Endothelial cell of umbilical vein (primary cell): Measurements from ENCODE around the gene ADARB2. TPM values are rescaled to one million over a fixed set of nuclear protein-coding genes. Genes with fewer than 3 reads are reported as not detected.

Source experiments
- BruUV-seq: library from RNA; stranded (reverse); fragments of 400-500 nt; replicated peaks from 2 replicates; lab custom pipeline; 2021; lab: Mats Ljungman, UMichigan
- CTCF ChIA-PET: fragments of 300-600, 350-600 bp; sonication (Branson Sonifier 250); formaldehyde crosslinking; loops from one replicate; lab custom pipeline; 2021; ENCODE audit warnings: antibody characterized with exemption, inconsistent platforms; lab: Charles Lee
- POLR2A ChIA-PET: fragments of 300-600, 350-600 bp; sonication (Branson Sonifier 250); formaldehyde crosslinking; loops from one replicate; lab custom pipeline; 2021; ENCODE audit warnings: antibody characterized with exemption, inconsistent platforms; lab: Charles Lee
- DNase-seq: peaks from one replicate; pipeline ENCODE4 v3.0.0-alpha.2; 2011; ENCODE audit warnings: low read depth, low spot score
- FAIRE-seq: peaks from 2 replicates; lab custom pipeline; 2011; peaks lifted over from hg19 to GRCh38; lab: Jason Lieb, UNC
- H2AFZ ChIP-seq: 2 replicates; pipeline ENCODE4 v1.6.0; 2012; ENCODE audit warnings: low read depth, low read length, control low read depth, inconsistent platforms
- H3K27ac ChIP-seq: 2 replicates; pipeline ENCODE4 v1.5.1; 2011; ENCODE audit warnings: low read depth, mild to moderate bottlenecking, control low read depth, low read length, moderate library complexity; ENCODE audit not compliant: insufficient read depth
- H3K27me3 ChIP-seq, 2 experiments: 2 replicates each; pipeline versions ENCODE4 v1.6.0 to v1.6.1; 2011; ENCODE audit warnings: low read length in 2 of 2, mixed read lengths in 1 of 2; ENCODE audit not compliant: control insufficient read depth in 2 of 2, insufficient read depth in 2 of 2
- H3K36me3 ChIP-seq, 2 experiments: 2 replicates in 1 of 2; 3 replicates in 1 of 2; pipeline ENCODE4 v1.5.1; 2011; ENCODE audit warnings: low read length in 2 of 2, mild to moderate bottlenecking in 1 of 2, moderate library complexity in 1 of 2; ENCODE audit not compliant: control insufficient read depth in 2 of 2, insufficient read depth in 2 of 2; ENCODE audit errors: extremely low read depth in 1 of 2
- H3K4me1 ChIP-seq: 3 replicates; pipeline ENCODE4 v1.5.1; 2011; ENCODE audit warnings: mild to moderate bottlenecking, low read length; ENCODE audit not compliant: control insufficient read depth, insufficient read depth; ENCODE audit errors: extremely low read depth
- H3K4me2 ChIP-seq: 2 replicates; pipeline ENCODE4 v1.6.1; 2011; ENCODE audit warnings: low read length, control low read depth, mixed read lengths; ENCODE audit not compliant: insufficient read depth
- H3K4me3 ChIP-seq, 3 experiments: fragments of 200-600 bp in 1 of 3; sonication (generic), shearing (Covaris generic) in 1 of 3; replicated peaks in 1 of 3; 2 replicates each; pipeline ENCODE4 v1.5.1; 2011 to 2016; ENCODE audit warnings: control low read depth in 3 of 3, low read length in 3 of 3, mild to moderate bottlenecking in 2 of 3, inconsistent platforms in 1 of 3, low read depth in 1 of 3, moderate library complexity in 1 of 3; ENCODE audit not compliant: insufficient read depth in 1 of 3
- H3K79me2 ChIP-seq: 2 replicates; pipeline ENCODE4 v1.6.0; 2012; ENCODE audit warnings: low read length, inconsistent platforms; ENCODE audit not compliant: control insufficient read depth, insufficient read depth
- H3K9ac ChIP-seq: replicated peaks from 2 replicates; pipeline ENCODE3; 2011; ENCODE audit warnings: low read length, control low read depth; ENCODE audit not compliant: insufficient read depth; ENCODE audit errors: extremely low read depth
- H3K9me1 ChIP-seq: replicated peaks from 3 replicates; pipeline ENCODE4 v1.6.0; 2011; ENCODE audit warnings: mild to moderate bottlenecking, low read length; ENCODE audit not compliant: control insufficient read depth, insufficient read depth; ENCODE audit errors: extremely low read depth
- H3K9me3 ChIP-seq: replicated peaks from 2 replicates; pipeline ENCODE4 v1.5.1; 2012; ENCODE audit warnings: low read length, inconsistent platforms; ENCODE audit not compliant: control insufficient read depth, insufficient read depth
- H4K20me1 ChIP-seq: replicated peaks from 2 replicates; pipeline ENCODE3; 2011; ENCODE audit warnings: mild to moderate bottlenecking, low read length; ENCODE audit not compliant: control insufficient read depth, insufficient read depth; ENCODE audit errors: extremely low read depth
- EZH2 ChIP-seq: IDR thresholded peaks from 2 replicates; pipeline ENCODE4 v1.6.1; 2012; ENCODE audit warnings: borderline replicate concordance, low read depth, mild to moderate bottlenecking, moderate library complexity, low read length, inconsistent platforms; ENCODE audit not compliant: severe bottlenecking
- FOS ChIP-seq: IDR thresholded peaks from 2 replicates; pipeline ENCODE4 v1.6.1; 2011; ENCODE audit warnings: mild to moderate bottlenecking, low read length, moderate library complexity, borderline replicate concordance; ENCODE audit not compliant: insufficient read depth
- GATA2 ChIP-seq: IDR thresholded peaks from 2 replicates; pipeline ENCODE4 v1.7.0; 2011; ENCODE audit warnings: low read depth, mild to moderate bottlenecking, moderate library complexity, mixed read lengths, low read length; ENCODE audit not compliant: insufficient read length, insufficient read depth
- JUN ChIP-seq: IDR thresholded peaks from 2 replicates; pipeline ENCODE4 v1.6.1; 2011; ENCODE audit warnings: borderline replicate concordance, low read depth; ENCODE audit not compliant: insufficient read length, insufficient read depth
- MYC ChIP-seq: IDR thresholded peaks from one replicate; pipeline ENCODE4 v1.6.1; 2011; ENCODE audit warnings: mild to moderate bottlenecking, low read depth, low read length
- POLR2A ChIP-seq: IDR thresholded peaks from 2 replicates; pipeline ENCODE4 v1.6.1; 2012; ENCODE audit warnings: low read depth, mild to moderate bottlenecking, control low read depth, low read length
- POLR2AphosphoS5 ChIP-seq: IDR thresholded peaks from 2 replicates; pipeline ENCODE4 v1.6.1; 2012; ENCODE audit warnings: low read depth, mild to moderate bottlenecking, control low read depth, low read length, moderate library complexity; ENCODE audit not compliant: insufficient read depth
- dilution Hi-C: fragments of 300-500 bp; cut with MboI; formaldehyde crosslinking; loops from one replicate; pipeline ENCODE4 v1.15.0; 2019; ENCODE audit warnings: low sequenced_read_pairs; ENCODE audit not compliant: extremely low pct_ligation_motif_present
- intact Hi-C: fragments of 100-400 bp; cut with micrococcal nuclease; formaldehyde crosslinking; loops from one replicate; pipeline ENCODE4 v1.10.0; 2022
- polyA plus RNA-seq, 4 experiments: library from polyadenylated mRNA; depleted of rRNA in 3 of 4; stranded (reverse) in 3 of 4; unstranded in 1 of 4; fragments of >200 nt; gene quantifications; 2 replicates each; pipeline versions ENCODE4 v1.2.1 to v1.2.3, GENCODE V29; 2011 to 2012; ENCODE audit warnings: missing spikeins in 1 of 4
- total RNA-seq: library from RNA; stranded (reverse); gene quantifications from 2 replicates; pipeline ENCODE4 v1.2.3, GENCODE V29; 2021
- TF ChIP-seq, protein P1 (sequence below), 2 donors: IDR thresholded peaks; 1 replicate in 1 of 2; 2 replicates in 1 of 2; pipeline ENCODE4 v1.5.1; 2011; ENCODE audit warnings: low read length in 2 of 2, mild to moderate bottlenecking in 2 of 2, moderate library complexity in 2 of 2, control low read depth in 1 of 2, inconsistent platforms in 1 of 2, low read depth in 1 of 2; ENCODE audit not compliant: insufficient read depth in 1 of 2; ENCODE audit errors: extremely low read depth in 1 of 2
- TF ChIP-seq, protein P2 (sequence below): IDR thresholded peaks from 2 replicates; pipeline ENCODE4 v1.6.1; 2011; ENCODE audit not compliant: insufficient read depth, insufficient read length

The ADARB2 gene
- total and polyA plus RNA-seq, 2 donors (not counting 3 experiments of a cell fraction or from before 2014, with no cell fraction given), result not detected

DNA sequence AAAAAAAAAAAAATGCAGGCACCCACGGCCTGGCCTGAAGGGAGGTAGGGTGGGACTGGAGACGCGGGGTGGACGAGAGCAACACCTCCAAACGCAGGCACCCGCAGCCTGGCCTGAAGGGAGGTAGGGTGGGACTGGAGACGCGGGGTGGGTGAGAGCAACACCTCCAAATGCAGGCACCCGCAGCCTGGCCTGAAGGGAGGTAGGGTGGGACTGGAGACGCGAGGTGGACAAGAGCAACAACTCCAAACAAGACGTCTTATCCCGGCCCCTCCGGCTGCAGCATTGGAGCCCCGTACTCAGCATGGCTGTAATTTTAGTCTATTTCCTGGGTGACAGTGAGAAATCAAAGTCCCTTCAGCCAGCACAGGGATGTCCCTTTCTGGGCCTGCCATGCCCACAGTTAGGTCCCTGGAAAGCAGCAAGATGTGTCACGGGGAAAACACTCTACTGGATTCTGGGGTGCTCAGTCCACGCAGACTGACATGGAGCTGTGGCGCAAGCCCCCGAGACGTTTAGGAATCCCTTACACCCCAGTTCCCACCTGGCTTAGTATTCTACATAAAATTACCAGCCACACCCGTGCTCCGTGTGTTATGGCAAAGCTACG is 561.3 kb downstream of the ADARB2 start:
- H3K9me3 ChIP-seq, result no peaks in the 10 kb centered on the region
- FAIRE-seq (no peak), DNase-seq (no peak)
- H4K20me1 ChIP-seq, result no peaks in the 10 kb centered on the region
- no peaks in the 10 kb centered on the region for H3K27me3 ChIP-seq
- no peaks in the 10 kb centered on the region for H3K36me3 ChIP-seq
- H3K4me2 ChIP-seq, result no peak overlapping the region
- intact Hi-C loops, result no loop called here
- no peak for TF ChIP-seq FOS
- no peak for TF ChIP-seq EZH2
- H2AFZ ChIP-seq, result no peak overlapping the region
- H3K4me1 ChIP-seq, result no peaks in the 10 kb centered on the region
- dilution Hi-C loops, result no loop called here
- ChIA-PET POLR2A (no interaction called here), CTCF (no interaction called here)
- H3K9me1 ChIP-seq, result no peaks in the 10 kb centered on the region
- no TSS peak for BruUV-seq
- no peak overlapping the region for H3K4me3 ChIP-seq
- H3K27ac ChIP-seq, result no peak overlapping the region
- H3K79me2 ChIP-seq, result no peaks in the 10 kb centered on the region
- no peak overlapping the region for H3K9ac ChIP-seq

DNA sequence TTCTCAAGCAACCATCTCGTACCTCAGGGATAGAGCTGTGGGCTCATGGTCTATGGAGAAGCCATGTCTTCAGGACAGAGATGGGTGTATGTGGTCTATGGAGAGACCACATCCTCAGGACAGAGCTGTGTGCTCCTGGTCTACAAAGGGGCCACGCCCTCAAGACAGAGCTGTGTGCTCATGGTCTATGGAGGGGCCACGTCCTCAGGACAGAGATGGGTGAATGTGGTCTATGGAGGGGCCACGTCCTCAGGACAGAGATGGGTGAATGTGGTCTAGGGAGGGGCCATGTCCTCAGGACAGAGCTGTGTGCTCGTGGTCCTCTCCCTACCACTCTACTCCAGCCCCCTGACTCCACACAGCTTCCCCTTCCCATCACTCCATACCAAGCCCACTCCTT is 563.3 kb downstream of the ADARB2 start:
- no peak overlapping the region for H3K4me2 ChIP-seq

More for the DNA sequence above, 563.3 kb downstream of the ADARB2 start:
- Histone ChIP-seq H3K36me3 (no peaks in the 10 kb centered on the region), H3K4me3 (no peak overlapping the region), H2AFZ (no peak overlapping the region), H3K9ac (no peak overlapping the region), H3K27me3 (no peaks in the 10 kb centered on the region), H3K4me1 (no peaks in the 10 kb centered on the region), H3K27ac (no peak overlapping the region), H3K9me3 (no peaks in the 10 kb centered on the region), H3K79me2 (no peaks in the 10 kb centered on the region), H4K20me1 (no peaks in the 10 kb centered on the region), H3K9me1 (no peaks in the 10 kb centered on the region)
- CTCF ChIA-PET, result no interaction called here
- intact Hi-C loops, result no loop called here
- BruUV-seq, result no TSS peak
- DNase-seq (no peak), FAIRE-seq (no peak)
- dilution Hi-C loops, result no loop called here
- POLR2A ChIA-PET, result no interaction called here
- TF ChIP-seq POLR2AphosphoS5 (no peak), EZH2 (no peak), POLR2A (no peak), MYC (no peak), GATA2 (no peak), JUN (no peak), FOS (no peak)
- TF ChIP-seq, protein P1, sequence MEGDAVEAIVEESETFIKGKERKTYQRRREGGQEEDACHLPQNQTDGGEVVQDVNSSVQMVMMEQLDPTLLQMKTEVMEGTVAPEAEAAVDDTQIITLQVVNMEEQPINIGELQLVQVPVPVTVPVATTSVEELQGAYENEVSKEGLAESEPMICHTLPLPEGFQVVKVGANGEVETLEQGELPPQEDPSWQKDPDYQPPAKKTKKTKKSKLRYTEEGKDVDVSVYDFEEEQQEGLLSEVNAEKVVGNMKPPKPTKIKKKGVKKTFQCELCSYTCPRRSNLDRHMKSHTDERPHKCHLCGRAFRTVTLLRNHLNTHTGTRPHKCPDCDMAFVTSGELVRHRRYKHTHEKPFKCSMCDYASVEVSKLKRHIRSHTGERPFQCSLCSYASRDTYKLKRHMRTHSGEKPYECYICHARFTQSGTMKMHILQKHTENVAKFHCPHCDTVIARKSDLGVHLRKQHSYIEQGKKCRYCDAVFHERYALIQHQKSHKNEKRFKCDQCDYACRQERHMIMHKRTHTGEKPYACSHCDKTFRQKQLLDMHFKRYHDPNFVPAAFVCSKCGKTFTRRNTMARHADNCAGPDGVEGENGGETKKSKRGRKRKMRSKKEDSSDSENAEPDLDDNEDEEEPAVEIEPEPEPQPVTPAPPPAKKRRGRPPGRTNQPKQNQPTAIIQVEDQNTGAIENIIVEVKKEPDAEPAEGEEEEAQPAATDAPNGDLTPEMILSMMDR (IDR thresholded peaks at IDR 0.05; ENCODE audit: extremely low read depth in 1 of 2, insufficient read depth in 1 of 2, low read depth in 1 of 2, low read length in 2 of 2), result no peak
- TF ChIP-seq, protein P2, sequence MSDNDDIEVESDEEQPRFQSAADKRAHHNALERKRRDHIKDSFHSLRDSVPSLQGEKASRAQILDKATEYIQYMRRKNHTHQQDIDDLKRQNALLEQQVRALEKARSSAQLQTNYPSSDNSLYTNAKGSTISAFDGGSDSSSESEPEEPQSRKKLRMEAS, result no peak
